Activated naive CD4-positive, alpha-beta T cell treated with anti-CD3 and anti-CD28 coated beads for 36 hours (primary cell): ENCODE data around the gene SNX8. TPM values are rescaled to one million over a fixed set of nuclear protein-coding genes. Genes with fewer than 3 reads are reported as not detected.
"Not testable (repeated sequence)": the region's sequence is repeated elsewhere in the genome, so short reads cannot be mapped to it uniquely, and the experiment has no call there.

Source experiments
- CTCF ChIA-PET: fragments of 350-600 bp; sonication (Branson Sonifier 250); formaldehyde crosslinking; loops from one replicate; lab custom pipeline; 2021; ENCODE audit warnings: antibody characterized with exemption; lab: Charles Lee
- DNase-seq: peaks from one replicate; pipeline ENCODE4 v3.0.0-alpha.2; 2020
- H3K27ac Mint-ChIP-seq: one replicate; pipeline ENCODE4 v1.8.0; 2021; ENCODE audit warnings: mild to moderate bottlenecking, mixed read lengths
- H3K27me3 Mint-ChIP-seq: one replicate; pipeline ENCODE4 v1.8.0; 2021; ENCODE audit warnings: low read depth, mixed read lengths
- H3K36me3 Mint-ChIP-seq: one replicate; pipeline ENCODE4 v1.8.0; 2021; ENCODE audit warnings: low read depth, mixed read lengths
- H3K4me1 Mint-ChIP-seq: one replicate; pipeline ENCODE4 v1.8.0; 2021; ENCODE audit warnings: low read depth, mixed read lengths
- H3K4me3 Mint-ChIP-seq: one replicate; pipeline ENCODE4 v1.8.0; 2021; ENCODE audit warnings: mild to moderate bottlenecking, moderate library complexity, mixed read lengths
- H3K9me3 Mint-ChIP-seq: one replicate; pipeline ENCODE4 v1.8.0; 2021; ENCODE audit warnings: mixed read lengths
- intact Hi-C: fragments of 100-400 bp; cut with micrococcal nuclease; formaldehyde crosslinking; loops from one replicate; pipeline ENCODE4 v1.15.1; 2023
- total RNA-seq, 2 experiments: library from RNA; stranded (reverse); gene quantifications; one replicate each; pipeline ENCODE4 v1.2.3, GENCODE V29; 2021

Gene SNX8
- total RNA-seq, 2 experiments from 2014 or later: 28.7 to 29.6 TPM

DNA sequence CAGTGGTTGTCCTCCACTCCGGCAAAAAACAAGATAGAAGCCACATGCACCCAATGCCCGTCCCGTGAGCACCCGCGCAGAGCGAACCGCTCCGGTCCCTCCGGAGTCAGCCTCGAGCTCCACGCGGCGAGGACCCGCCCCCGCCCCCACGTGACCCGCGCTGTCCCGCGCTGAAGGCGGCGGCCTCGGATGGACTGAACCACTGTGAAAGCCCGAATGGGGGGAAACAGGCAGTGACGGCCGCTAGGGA, 39.6 kb upstream of the SNX8 start:
- Mint-ChIP-seq H3K4me1 (peaks cover 28% of the 10 kb centered on the region), H3K27me3 (no peaks in the 10 kb centered on the region), H3K27ac (peak overlapping the region; percentile 99), H3K36me3 (peaks cover 17% of the 10 kb centered on the region), H3K9me3 (no peaks in the 10 kb centered on the region), H3K4me3 (peak overlapping the region; percentile 87)
- intact Hi-C loops: loop anchor here (1.0 to 5.0 kb wide), 8 partner anchors 40 to 783 kb away; partner anchors contain the start of genes CHST12, MRM2, NUDT1 and PSMG3
- peak; percentile 93 for DNase-seq
- CTCF ChIA-PET: interaction anchor here (1.7 kb wide), 1 partner anchor 77 kb away, joined by 3 read pairs; no protein-coding TSS in a partner anchor

DNA sequence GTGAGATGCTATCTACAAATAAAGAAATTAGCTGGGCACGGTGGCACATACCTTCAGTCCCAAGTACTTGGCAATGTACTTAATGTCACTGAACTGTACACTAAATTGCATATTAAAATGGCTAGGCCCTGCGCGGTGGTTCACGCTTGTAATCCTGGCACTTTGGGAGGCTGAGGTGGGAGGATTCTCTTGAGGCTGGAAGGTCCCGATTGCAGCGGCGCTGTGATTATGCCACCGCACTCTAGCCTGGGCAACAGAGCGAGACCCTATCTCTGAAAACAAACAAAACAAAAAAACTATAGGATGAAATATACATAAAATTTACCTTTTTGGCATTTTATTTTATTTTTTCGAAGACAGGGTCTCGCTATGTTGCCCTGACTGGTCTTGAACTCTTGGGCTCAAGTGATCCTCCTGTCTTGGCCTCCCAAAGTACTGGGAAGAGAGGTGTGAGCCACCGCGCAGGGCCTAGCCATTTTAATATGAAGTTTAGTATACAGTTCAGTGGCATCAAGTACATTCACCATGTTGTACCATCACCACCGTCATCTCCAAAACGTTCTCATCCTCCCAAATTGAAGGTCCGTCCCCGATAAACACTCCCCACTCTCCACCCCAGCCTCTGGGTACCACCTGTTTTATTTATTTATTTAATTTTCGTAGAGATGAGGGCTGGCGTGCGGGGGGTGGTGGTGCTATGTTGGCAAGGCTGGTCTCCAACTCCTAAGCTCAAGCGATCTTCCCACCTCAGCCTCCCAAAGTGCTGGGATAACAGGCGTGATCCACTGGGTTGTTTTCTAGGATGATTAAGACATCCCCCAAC, 39.1 kb upstream of the SNX8 start:
- no peaks in the 10 kb centered on the region for H3K27me3 Mint-ChIP-seq
- CTCF ChIA-PET: interaction anchor here (1.7 kb wide), 1 partner anchor 78 kb away, joined by 3 read pairs; no protein-coding TSS in a partner anchor
- no peak for DNase-seq
- peaks cover 26% of the 10 kb centered on the region for H3K4me1 Mint-ChIP-seq
- H3K27ac Mint-ChIP-seq: peak overlapping the region; percentile 99
- H3K9me3 Mint-ChIP-seq: no peaks in the 10 kb centered on the region
- peak overlapping the region; percentile 87 for H3K4me3 Mint-ChIP-seq
- H3K36me3 Mint-ChIP-seq: peaks cover 17% of the 10 kb centered on the region
- intact Hi-C loops: loop anchor here (2.0 to 5.0 kb wide), 4 partner anchors 111 to 426 kb away; partner anchors contain the start of genes MRM2 and NUDT1

DNA sequence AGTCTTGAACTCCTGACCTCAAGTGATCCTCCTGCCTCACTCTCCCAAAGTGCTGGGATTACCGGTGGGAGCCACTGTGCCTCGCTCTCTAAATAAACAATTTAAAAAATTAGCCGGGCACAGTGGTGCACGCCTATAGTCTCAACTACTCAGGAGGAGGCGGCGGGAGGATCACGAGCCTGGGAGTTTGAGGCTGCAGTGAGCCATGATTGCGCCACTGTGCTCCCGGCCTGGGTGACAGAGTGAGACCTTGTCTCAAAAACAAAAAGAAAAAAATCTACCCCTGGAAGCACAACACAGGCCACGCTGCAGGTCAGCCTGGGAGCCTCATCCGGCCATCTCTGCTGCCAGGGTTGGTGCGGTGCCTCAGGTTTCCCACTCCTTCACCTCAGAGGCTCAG, 36.6 kb upstream of the SNX8 start:
- no peaks in the 10 kb centered on the region for H3K27me3 Mint-ChIP-seq
- CTCF ChIA-PET: interaction anchor here (1.0 kb wide), 1 partner anchor 102 kb away, joined by 3 read pairs; no protein-coding TSS in a partner anchor
- no peaks in the 10 kb centered on the region for H3K9me3 Mint-ChIP-seq
- intact Hi-C loops: loop anchor here (5.0 kb wide), 3 partner anchors 171 to 424 kb away; no protein-coding TSS in a partner anchor
- H3K4me3 Mint-ChIP-seq: no peak overlapping the region
- no peak overlapping the region for H3K27ac Mint-ChIP-seq
- peaks cover 11% of the 10 kb centered on the region for H3K4me1 Mint-ChIP-seq
- DNase-seq: no peak
- peaks cover 5% of the 10 kb centered on the region for H3K36me3 Mint-ChIP-seq

DNA sequence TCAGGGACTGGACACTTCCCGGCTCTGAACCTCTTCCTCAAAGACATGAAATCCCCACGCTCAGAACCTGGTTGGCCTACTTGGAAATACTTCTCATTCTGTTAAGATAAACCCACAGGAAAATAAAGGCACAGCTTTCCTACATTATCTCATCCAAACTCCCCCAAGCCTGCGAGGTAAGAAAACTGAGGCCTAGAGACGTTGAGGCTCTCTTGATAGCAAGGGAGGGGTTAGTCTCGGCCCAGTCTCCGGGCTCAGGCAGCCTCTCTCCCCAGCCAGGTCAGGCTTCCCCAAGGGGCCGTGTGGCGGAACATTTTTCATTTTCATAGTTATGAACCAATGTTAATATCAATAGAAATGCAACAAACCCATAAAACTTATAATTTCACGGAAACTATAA, 35.8 kb upstream of the SNX8 start:
- intact Hi-C loops: loop anchor here (5.0 kb wide), 3 partner anchors 172 to 423 kb away; no protein-coding TSS in a partner anchor

DNA sequence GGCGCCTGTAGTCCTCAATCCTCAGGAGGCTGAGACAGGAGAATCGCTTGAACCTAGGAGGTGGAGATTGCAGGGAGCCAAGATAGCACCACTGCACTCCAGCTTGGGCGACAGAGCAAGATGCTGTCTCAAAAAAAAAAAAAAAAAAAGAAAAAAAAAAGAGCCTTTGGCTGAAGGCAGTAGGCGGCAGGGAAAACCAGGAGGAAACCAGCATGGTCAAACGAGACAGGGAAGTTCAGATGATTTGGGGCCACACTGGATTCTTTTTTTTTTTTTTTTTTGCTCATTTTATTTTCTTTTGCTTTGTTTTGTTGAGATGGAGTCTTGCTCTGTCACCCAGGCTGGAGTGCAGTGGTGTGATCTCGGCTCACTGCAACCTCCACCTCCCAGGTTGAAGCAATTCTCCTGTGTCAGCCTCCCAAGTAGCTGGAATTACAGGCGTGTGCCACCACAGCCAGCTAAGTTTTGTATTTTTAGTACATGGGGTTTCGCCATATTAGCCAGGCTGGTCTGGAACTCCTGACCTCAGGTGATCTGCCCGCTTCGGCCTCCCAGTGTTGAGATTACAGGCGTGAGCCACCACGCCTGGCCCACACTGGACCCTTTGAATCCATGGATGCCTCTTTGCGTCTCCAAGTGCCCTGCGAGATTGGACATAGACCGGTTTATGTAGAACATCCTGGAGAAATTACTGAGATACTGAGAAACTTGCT, 33.3 kb upstream of the SNX8 start:
- H3K27ac Mint-ChIP-seq, H3K4me3 Mint-ChIP-seq, DNase-seq, H3K27me3 Mint-ChIP-seq, H3K4me1 Mint-ChIP-seq, H3K36me3 Mint-ChIP-seq, H3K9me3 Mint-ChIP-seq: not testable (repeated sequence)
- intact Hi-C loops: loop anchor here (1.0 to 2.0 kb wide), 3 partner anchors 100 to 769 kb away; no protein-coding TSS in a partner anchor
- CTCF ChIA-PET: interaction anchor here (0.6 to 1.4 kb wide), 10 partner anchors 10 to 388 kb away, joined by 3 to 7 read pairs (median 4); no protein-coding TSS in a partner anchor

More for the DNA sequence above, 35.8 kb upstream of the SNX8 start:
- Mint-ChIP-seq H3K4me1 (peaks cover 9% of the 10 kb centered on the region), H3K4me3 (no peak overlapping the region), H3K27ac (no peak overlapping the region), H3K9me3 (no peaks in the 10 kb centered on the region), H3K27me3 (no peaks in the 10 kb centered on the region), H3K36me3 (peaks cover 1% of the 10 kb centered on the region)
- DNase-seq: no peak
- CTCF ChIA-PET: no interaction called here

DNA sequence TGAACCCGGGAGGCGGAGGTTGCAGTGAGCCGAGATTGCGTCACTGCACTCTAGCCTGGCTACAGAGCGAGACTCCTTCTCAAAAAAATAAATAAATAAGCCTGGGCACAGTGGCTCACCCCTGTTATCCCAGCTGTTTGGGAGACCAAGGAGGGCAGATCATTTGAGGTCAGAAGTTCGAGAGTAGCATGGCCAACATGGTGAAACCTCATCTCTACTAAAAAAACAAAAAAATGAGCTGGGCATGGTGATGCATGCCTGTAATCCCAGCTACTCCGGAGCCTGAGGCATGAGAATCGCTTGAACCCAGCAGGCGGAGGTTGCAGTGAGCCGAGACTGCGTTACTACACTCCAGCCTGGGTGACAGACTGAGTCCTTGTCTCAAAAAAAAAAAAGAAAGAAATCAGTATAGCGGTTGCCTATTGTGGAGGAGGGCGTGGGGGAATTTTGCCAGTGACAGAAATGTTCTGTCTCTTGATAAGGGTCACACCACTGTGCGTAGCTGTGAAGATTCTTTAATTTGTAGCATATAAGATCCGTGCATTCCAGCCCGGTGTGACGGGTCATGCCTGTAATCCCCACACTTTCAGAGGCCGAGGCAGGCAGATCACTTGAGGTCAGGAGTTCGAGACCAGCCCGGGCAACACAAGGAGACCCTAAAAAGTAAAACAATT, 22.5 kb upstream of the SNX8 start:
- no peaks in the 10 kb centered on the region for H3K36me3 Mint-ChIP-seq
- H3K4me3 Mint-ChIP-seq: no peak overlapping the region
- H3K4me1 Mint-ChIP-seq: no peaks in the 10 kb centered on the region
- H3K27ac Mint-ChIP-seq: no peak overlapping the region
- CTCF ChIA-PET: interaction anchor here (1.3 kb wide), 1 partner anchor 11 kb away, joined by 3 read pairs; no protein-coding TSS in a partner anchor
- no peak for DNase-seq
- no peaks in the 10 kb centered on the region for H3K9me3 Mint-ChIP-seq
- no peaks in the 10 kb centered on the region for H3K27me3 Mint-ChIP-seq
- intact Hi-C loops: no loop called here

DNA sequence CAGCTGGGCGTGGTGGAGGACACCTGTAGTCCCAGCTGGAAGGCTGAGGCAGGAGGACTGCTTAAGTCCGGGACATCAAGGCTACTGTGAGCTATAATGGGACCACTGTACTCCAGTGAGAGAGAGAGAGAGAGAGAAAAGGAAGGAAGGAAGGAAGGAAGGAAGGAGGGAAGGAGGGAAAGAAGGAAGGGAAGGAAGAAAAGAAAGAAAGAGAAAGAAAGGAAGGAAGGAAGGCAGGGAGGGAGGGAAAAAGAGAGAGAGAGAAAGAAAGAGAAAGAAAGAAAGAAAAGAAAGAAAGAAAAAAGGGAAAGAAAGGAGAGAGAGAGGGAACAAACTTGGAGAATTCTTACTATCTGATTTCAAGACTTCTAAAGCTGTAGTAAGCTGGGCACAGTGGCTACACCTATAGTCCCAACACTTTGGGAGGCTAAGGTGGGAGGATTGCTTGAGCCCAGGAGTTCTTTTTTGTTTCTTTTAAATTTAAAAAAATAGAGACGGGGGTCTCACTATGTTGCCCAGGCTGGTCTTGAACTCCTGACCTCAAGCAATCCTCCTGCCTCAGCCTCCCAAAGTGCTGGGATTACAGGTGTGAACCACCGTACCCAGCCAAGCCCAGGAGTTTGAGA, 18.5 kb upstream of the SNX8 start:
- DNase-seq, H3K27me3 Mint-ChIP-seq, H3K27ac Mint-ChIP-seq, H3K4me3 Mint-ChIP-seq, H3K36me3 Mint-ChIP-seq, intact Hi-C loops, H3K4me1 Mint-ChIP-seq, H3K9me3 Mint-ChIP-seq: not testable (repeated sequence)
- CTCF ChIA-PET: interaction anchor here (0.6 to 1.2 kb wide), 3 partner anchors 84 to 754 kb away, joined by 3 to 4 read pairs (median 3); no protein-coding TSS in a partner anchor

DNA sequence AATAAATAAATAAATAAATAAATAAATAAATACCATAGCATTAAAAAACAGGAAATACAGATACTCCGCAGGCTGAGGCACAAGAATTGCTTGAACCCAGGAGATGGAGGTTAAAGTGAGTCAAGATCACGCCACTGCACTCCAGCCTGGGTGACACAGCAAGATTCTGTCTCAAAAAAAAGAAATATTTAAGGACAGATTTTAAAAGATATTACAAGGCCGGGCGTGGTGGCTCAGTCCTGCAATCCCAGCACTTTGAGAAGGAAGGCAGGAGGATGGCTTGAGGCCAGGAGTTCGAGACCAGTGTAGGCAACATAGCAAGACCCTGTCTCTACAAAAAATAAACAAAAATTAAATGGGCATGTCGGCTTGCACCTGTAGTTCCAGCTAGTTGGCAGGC, 17.5 kb upstream of the SNX8 start:
- Mint-ChIP-seq H3K36me3 (no peaks in the 10 kb centered on the region), H3K4me1 (no peaks in the 10 kb centered on the region), H3K27ac (no peak overlapping the region), H3K4me3 (no peak overlapping the region), H3K27me3 (no peaks in the 10 kb centered on the region), H3K9me3 (no peaks in the 10 kb centered on the region)
- intact Hi-C loops: no loop called here
- DNase-seq: no peak
- CTCF ChIA-PET: interaction anchor here (1.0 kb wide), 1 partner anchor 83 kb away, joined by 3 read pairs; no protein-coding TSS in a partner anchor

DNA sequence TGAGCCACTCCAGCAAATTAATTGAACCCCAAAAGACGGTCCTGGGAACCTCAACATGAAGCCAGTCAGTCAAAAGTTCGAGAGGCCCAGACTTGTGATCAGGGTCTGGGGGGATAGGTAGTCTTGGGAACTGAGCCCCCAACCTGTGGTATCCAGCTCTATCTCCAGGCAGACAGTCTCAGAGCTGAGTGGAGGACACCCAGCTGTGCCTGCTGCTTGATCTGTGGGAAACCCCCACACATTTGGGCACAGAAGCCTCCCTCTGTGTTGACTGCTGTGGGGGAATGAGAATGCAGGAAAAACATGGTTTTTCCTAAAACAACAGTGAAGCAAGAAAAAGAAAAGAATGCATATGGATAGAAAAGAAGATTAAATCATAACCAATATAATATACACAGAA, 16.3 kb upstream of the SNX8 start:
- Mint-ChIP-seq H3K4me3 (no peak overlapping the region), H3K36me3 (no peaks in the 10 kb centered on the region), H3K4me1 (no peaks in the 10 kb centered on the region), H3K9me3 (no peaks in the 10 kb centered on the region), H3K27ac (no peak overlapping the region), H3K27me3 (no peaks in the 10 kb centered on the region)
- intact Hi-C loops: no loop called here
- no peak for DNase-seq
- CTCF ChIA-PET: no interaction called here

DNA sequence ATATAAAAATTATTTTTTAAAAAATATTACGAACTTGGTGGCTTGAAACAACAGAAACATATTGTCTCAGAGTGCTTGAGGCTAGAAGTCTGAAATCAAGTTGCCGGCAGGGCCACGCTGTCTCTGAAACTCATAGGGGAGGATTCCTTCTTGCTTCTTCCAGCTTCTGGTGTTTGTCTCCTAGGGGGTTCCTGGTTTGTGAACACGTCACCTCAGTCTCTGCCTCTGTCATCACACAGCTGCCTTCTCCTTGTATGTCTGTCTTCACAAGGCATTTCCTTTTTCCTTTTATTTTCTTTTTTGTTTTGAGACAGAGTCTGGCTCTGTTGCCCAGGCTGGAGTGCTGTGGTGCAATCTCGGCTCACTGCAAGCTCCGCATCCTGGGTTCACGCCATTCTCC, 12.7 kb upstream of the SNX8 start:
- H3K27me3 Mint-ChIP-seq: no peaks in the 10 kb centered on the region
- intact Hi-C loops: no loop called here
- no peak overlapping the region for H3K4me3 Mint-ChIP-seq
- CTCF ChIA-PET: interaction anchor here (0.6 to 1.3 kb wide), 3 partner anchors 21 to 121 kb away, joined by 3 to 4 read pairs (median 3); no protein-coding TSS in a partner anchor
- H3K4me1 Mint-ChIP-seq: no peaks in the 10 kb centered on the region
- H3K36me3 Mint-ChIP-seq: no peaks in the 10 kb centered on the region
- DNase-seq: no peak
- no peak overlapping the region for H3K27ac Mint-ChIP-seq
- no peaks in the 10 kb centered on the region for H3K9me3 Mint-ChIP-seq

DNA sequence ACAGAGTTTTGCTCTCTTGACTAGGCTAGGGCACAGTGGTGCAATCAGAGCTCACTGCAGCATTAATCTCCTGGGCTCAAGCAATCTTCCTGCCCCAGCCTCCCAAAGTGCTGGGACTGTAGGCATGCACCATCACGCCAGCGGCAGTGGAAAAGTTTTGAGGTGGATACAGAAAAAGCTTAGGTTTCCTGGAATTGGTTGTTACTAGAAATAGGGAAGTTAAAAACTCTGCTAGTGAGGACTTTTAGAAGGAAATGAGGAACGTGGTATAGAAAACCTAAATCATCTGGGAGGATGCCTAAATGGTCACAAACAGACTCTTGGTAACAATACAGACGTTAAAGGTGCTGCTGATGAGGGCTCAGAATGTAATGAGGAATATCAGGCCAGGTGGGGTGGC, 10.9 kb upstream of the SNX8 start:
- H3K36me3 Mint-ChIP-seq: no peaks in the 10 kb centered on the region
- CTCF ChIA-PET: no interaction called here
- intact Hi-C loops: no loop called here

More for the DNA sequence above, 10.9 kb upstream of the SNX8 start:
- H3K9me3 Mint-ChIP-seq: no peaks in the 10 kb centered on the region
- no peak overlapping the region for H3K4me3 Mint-ChIP-seq
- no peaks in the 10 kb centered on the region for H3K27me3 Mint-ChIP-seq
- no peaks in the 10 kb centered on the region for H3K4me1 Mint-ChIP-seq
- no peak overlapping the region for H3K27ac Mint-ChIP-seq
- DNase-seq: no peak
